Measurements from ENCODE around the gene LRRC17.
"Not testable (repeated sequence)": the region's sequence is repeated elsewhere in the genome, so short reads cannot be mapped to it uniquely, and the experiment has no call there.

DNA sequence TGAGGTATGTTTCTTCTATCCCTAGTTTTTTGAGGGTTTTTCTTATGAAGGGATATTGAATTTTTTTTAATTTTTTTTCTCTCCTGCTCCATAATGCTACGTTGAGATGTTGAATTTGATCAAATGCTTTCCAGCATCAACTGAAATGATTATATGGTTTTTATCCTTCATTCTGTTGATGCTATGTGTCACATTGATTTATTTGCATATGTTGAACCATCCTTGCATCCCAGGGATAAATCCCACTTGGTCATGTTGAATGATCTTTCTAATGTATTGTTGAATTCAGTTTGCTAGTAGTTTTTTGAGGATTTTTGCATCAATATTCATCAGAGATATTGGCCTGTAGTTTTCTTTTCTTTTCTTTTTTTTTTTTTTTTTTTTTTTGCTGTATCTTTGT lies 9.2 kb upstream of the LRRC17 start:
- TF ChIP-seq, protein P1, sequence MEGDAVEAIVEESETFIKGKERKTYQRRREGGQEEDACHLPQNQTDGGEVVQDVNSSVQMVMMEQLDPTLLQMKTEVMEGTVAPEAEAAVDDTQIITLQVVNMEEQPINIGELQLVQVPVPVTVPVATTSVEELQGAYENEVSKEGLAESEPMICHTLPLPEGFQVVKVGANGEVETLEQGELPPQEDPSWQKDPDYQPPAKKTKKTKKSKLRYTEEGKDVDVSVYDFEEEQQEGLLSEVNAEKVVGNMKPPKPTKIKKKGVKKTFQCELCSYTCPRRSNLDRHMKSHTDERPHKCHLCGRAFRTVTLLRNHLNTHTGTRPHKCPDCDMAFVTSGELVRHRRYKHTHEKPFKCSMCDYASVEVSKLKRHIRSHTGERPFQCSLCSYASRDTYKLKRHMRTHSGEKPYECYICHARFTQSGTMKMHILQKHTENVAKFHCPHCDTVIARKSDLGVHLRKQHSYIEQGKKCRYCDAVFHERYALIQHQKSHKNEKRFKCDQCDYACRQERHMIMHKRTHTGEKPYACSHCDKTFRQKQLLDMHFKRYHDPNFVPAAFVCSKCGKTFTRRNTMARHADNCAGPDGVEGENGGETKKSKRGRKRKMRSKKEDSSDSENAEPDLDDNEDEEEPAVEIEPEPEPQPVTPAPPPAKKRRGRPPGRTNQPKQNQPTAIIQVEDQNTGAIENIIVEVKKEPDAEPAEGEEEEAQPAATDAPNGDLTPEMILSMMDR (IDR thresholded peaks at IDR 0.05 in 8 of 11, conservative IDR thresholded peaks at IDR 0.05 in 3 of 11), result not testable (repeated sequence)
- TF ChIP-seq POLR2AphosphoS5, POLR2A (IDR thresholded peaks at IDR 0.05): not testable (repeated sequence)
